Suprapubic skin (tissue), 4 donors: ENCODE measurements around the gene PPP2R5C. TPM values are rescaled to one million over a fixed set of nuclear protein-coding genes. Genes with fewer than 3 reads are reported as not detected.
A peak's percentile ranks its signal among the peaks of the same experiment; 100 is the strongest.

Experiments
- DNase-seq, 2 donors: peaks; one replicate each; pipeline ENCODE4 v3.0.0-alpha.2; 2019; ENCODE audit warnings: low spot score in 2 of 2
- H3K27ac ChIP-seq: fragments of 200-600 bp; sonication (generic); one replicate; pipeline ENCODE4 v1.5.1; 2019
- H3K27me3 ChIP-seq: fragments of 200-600 bp; sonication (generic); one replicate; pipeline ENCODE4 v1.5.1; 2019
- H3K36me3 ChIP-seq: fragments of 200-600 bp; sonication (generic); one replicate; pipeline ENCODE4 v1.5.1; 2019
- H3K4me1 ChIP-seq: fragments of 200-600 bp; sonication (generic); one replicate; pipeline ENCODE4 v1.5.1; 2019
- H3K4me3 ChIP-seq: fragments of 200-600 bp; sonication (generic); one replicate; pipeline ENCODE4 v1.5.1; 2019; ENCODE audit warnings: mild to moderate bottlenecking
- H3K9me3 ChIP-seq: fragments of 200-600 bp; sonication (generic); one replicate; pipeline ENCODE4 v1.5.1; 2019
- CTCF ChIP-seq, 2 donors: fragments of 200-600 bp in 1 of 2; fragments of 450-650 bp in 1 of 2; sonication (generic) in 1 of 2; IDR thresholded peaks; one replicate each; pipeline ENCODE4 v1.5.1; 2016 to 2019; ENCODE audit warnings: antibody characterized with exemption in 2 of 2, mild to moderate bottlenecking in 1 of 2, moderate library complexity in 1 of 2
- EP300 ChIP-seq: sonication (generic); formaldehyde crosslinking; IDR thresholded peaks from one replicate; pipeline ENCODE4 v1.6.1; 2017; ENCODE audit warnings: antibody characterized with exemption
- POLR2A ChIP-seq, 2 donors: fragments of 450-650 bp; IDR thresholded peaks; one replicate each; pipeline ENCODE4 v1.6.1; 2017; ENCODE audit warnings: antibody characterized with exemption in 2 of 2, mild to moderate bottlenecking in 2 of 2, moderate library complexity in 2 of 2
- POLR2AphosphoS5 ChIP-seq, 3 donors: sonication (generic); formaldehyde crosslinking; IDR thresholded peaks; one replicate each; pipeline ENCODE4 v1.6.1; 2017; ENCODE audit warnings: antibody characterized with exemption in 3 of 3
- WGBS: methylation state at CpG from one replicate; pipeline ENCODE4 v1.1.5; 2018; 5-methylcytosine and 5-hydroxymethylcytosine counted together
- total RNA-seq, 4 donors: library from RNA; depleted of rRNA; stranded (reverse); fragments of >200 nt; gene quantifications; one replicate each; pipeline ENCODE4 v1.1.0, GENCODE V29; 2016

Gene PPP2R5C
- total RNA-seq, 4 donors from 2014 or later, result 104 to 149 (median 119) TPM

GRCh38 chr14:101933209-101933608 is 171.7 kb downstream of the PPP2R5C start:
- DNase-seq, result peak in 1 of 2 donors; percentile 45
- H3K27me3 ChIP-seq, result peaks cover 9% of the 10 kb centered on the region
- H3K4me1 ChIP-seq, result peaks cover 3% of the 10 kb centered on the region
- no peaks in the 10 kb centered on the region for H3K36me3 ChIP-seq
- H3K27ac ChIP-seq, result no peak overlapping the region
- no peak overlapping the region for H3K4me3 ChIP-seq
- TF ChIP-seq CTCF (IDR thresholded peaks at IDR 0.05), result no peak
- TF ChIP-seq EP300, result no peak
- TF ChIP-seq POLR2A (IDR thresholded peaks at IDR 0.05), result no peak
- TF ChIP-seq POLR2AphosphoS5 (IDR thresholded peaks at IDR 0.05), result no peak
- no peaks in the 10 kb centered on the region for H3K9me3 ChIP-seq
- 67% methylated on average over 4 of the region's 16 CpGs for WGBS

- WGBS, result 82% methylated on average over 3 of the region's 14 CpGs
- Histone ChIP-seq H3K4me1 (no peaks in the 10 kb centered on the region), H3K9me3 (no peaks in the 10 kb centered on the region), H3K36me3 (no peaks in the 10 kb centered on the region), H3K27ac (no peak overlapping the region), H3K4me3 (no peak overlapping the region), H3K27me3 (peaks cover 9% of the 10 kb centered on the region)
- peak in 1 of 2 donors; percentile 36 for DNase-seq
- TF ChIP-seq POLR2A (IDR thresholded peaks at IDR 0.05) (no peak), CTCF (IDR thresholded peaks at IDR 0.05) (no peak)
Measured at GRCh38 chr14:101934601-101935150, 173.2 kb downstream of the PPP2R5C start.

GRCh38 chr14:101937926-101938767 is 176.6 kb downstream of the PPP2R5C start:
- H3K36me3 ChIP-seq, result no peaks in the 10 kb centered on the region
- peak in 1 of 2 donors; percentile 36 for DNase-seq
- TF ChIP-seq POLR2AphosphoS5 (IDR thresholded peaks at IDR 0.05), result no peak
- 61% methylated on average over 13 of the region's 13 CpGs for WGBS
- H3K27ac ChIP-seq, result no peak overlapping the region
- H3K4me3 ChIP-seq, result no peak overlapping the region
- peaks cover 9% of the 10 kb centered on the region for H3K27me3 ChIP-seq
- no peaks in the 10 kb centered on the region for H3K4me1 ChIP-seq
- H3K9me3 ChIP-seq, result no peaks in the 10 kb centered on the region

- Histone ChIP-seq H3K4me3 (no peak overlapping the region), H3K36me3 (no peaks in the 10 kb centered on the region), H3K4me1 (no peaks in the 10 kb centered on the region), H3K27me3 (peaks cover 9% of the 10 kb centered on the region), H3K27ac (no peak overlapping the region), H3K9me3 (no peaks in the 10 kb centered on the region)
- WGBS, result 69% methylated on average over 5 of the region's 5 CpGs
- DNase-seq, result peak in 1 of 2 donors; percentile 10
- no peak for TF ChIP-seq EP300
- no peak for TF ChIP-seq CTCF (IDR thresholded peaks at IDR 0.05)
- no peak for TF ChIP-seq POLR2AphosphoS5 (IDR thresholded peaks at IDR 0.05)
- TF ChIP-seq POLR2A (IDR thresholded peaks at IDR 0.05), result no peak
Measured at GRCh38 chr14:101939646-101940170, 178.2 kb downstream of the PPP2R5C start.

GRCh38 chr14:101944451-101944850 is 182.9 kb downstream of the PPP2R5C start:
- 75% methylated on average over 5 of the region's 5 CpGs for WGBS
- Histone ChIP-seq H3K9me3 (no peaks in the 10 kb centered on the region), H3K4me1 (peaks cover 16% of the 10 kb centered on the region), H3K4me3 (no peak overlapping the region), H3K36me3 (no peaks in the 10 kb centered on the region), H3K27me3 (no peaks in the 10 kb centered on the region), H3K27ac (no peak overlapping the region)
- TF ChIP-seq POLR2A (IDR thresholded peaks at IDR 0.05) (no peak), POLR2AphosphoS5 (IDR thresholded peaks at IDR 0.05) (no peak), CTCF (IDR thresholded peaks at IDR 0.05) (no peak), EP300 (no peak)
- no peak for DNase-seq
